HepG2 (cell line): ENCODE data around the gene RFFL. TPM values are rescaled to one million over a fixed set of nuclear protein-coding genes. Genes with fewer than 3 reads are reported as not detected.
A peak's percentile ranks its signal among the peaks of the same experiment; 100 is the strongest.

Source experiments
- E2F5 ChIP-seq: sonication (generic); formaldehyde crosslinking; conservative IDR thresholded peaks from 2 replicates; pipeline ENCODE4 v1.4.0; 2020; ENCODE audit warnings: missing genetic modification reagents
- ESRRA ChIP-seq: sonication (generic); formaldehyde crosslinking; IDR thresholded peaks from 2 replicates; pipeline ENCODE4 v1.5.1; 2020; ENCODE audit warnings: mild to moderate bottlenecking, low read depth, missing genetic modification reagents
- KDM3A ChIP-seq: IDR thresholded peaks from 2 replicates; pipeline ENCODE4 v1.6.1; 2018; ENCODE audit warnings: low read depth, missing compliant biosample characterization
- MXD4 ChIP-seq: IDR thresholded peaks from 2 replicates; pipeline ENCODE4 v1.6.1; 2016; ENCODE audit warnings: mild to moderate bottlenecking, missing biosample characterization, missing genetic modification reagents
- POLR2A ChIP-seq, 2 experiments: IDR thresholded peaks; 2 replicates each; pipeline ENCODE4 v1.6.1; 2011; ENCODE audit warnings: low read depth in 2 of 2, low read length in 2 of 2, mild to moderate bottlenecking in 1 of 2, moderate library complexity in 1 of 2; ENCODE audit not compliant: insufficient read depth in 1 of 2
- POLR2AphosphoS5 ChIP-seq: IDR thresholded peaks from 2 replicates; pipeline ENCODE4 v1.6.1; 2012; ENCODE audit warnings: low read depth, low read length
- TRIM24 ChIP-seq: sonication (generic); formaldehyde crosslinking; IDR thresholded peaks from 2 replicates; pipeline ENCODE4 v1.8.0; 2022; ENCODE audit warnings: mild to moderate bottlenecking, missing genetic modification reagents
- ZFP37 ChIP-seq: sonication (generic); formaldehyde crosslinking; IDR thresholded peaks from 2 replicates; pipeline ENCODE4 v1.4.0; 2020; ENCODE audit warnings: missing genetic modification reagents, borderline replicate concordance
- ZNF564 ChIP-seq: sonication (generic); formaldehyde crosslinking; IDR thresholded peaks from 2 replicates; pipeline ENCODE4 v1.8.1; 2023; ENCODE audit warnings: mild to moderate bottlenecking, missing genetic modification reagents
- ZNF597 ChIP-seq: sonication (generic); formaldehyde crosslinking; IDR thresholded peaks from 2 replicates; pipeline ENCODE4 v1.5.0; 2020; ENCODE audit warnings: missing genetic modification reagents
- ZNF891 ChIP-seq: sonication (generic); formaldehyde crosslinking; IDR thresholded peaks from 2 replicates; pipeline ENCODE4 v1.5.0; 2020; ENCODE audit warnings: mild to moderate bottlenecking, missing genetic modification reagents
- polyA plus RNA-seq, 8 experiments: library from polyadenylated mRNA; depleted of rRNA in 3 of 8; stranded (reverse) in 7 of 8; unstranded in 1 of 8; fragments of >200 nt; fragmentation: Illumina TruSeq in 4 of 8; extraction: Trizol in 4 of 8; gene quantifications; 2 replicates each; pipeline versions ENCODE4 v1.2.1 to v1.2.3, GENCODE V29; 2011 to 2016; ENCODE audit warnings: low read depth in 4 of 8, missing spikeins in 1 of 8, mixed read lengths in 1 of 8; ENCODE audit not compliant: insufficient read depth in 1 of 8
- total RNA-seq, 5 experiments: library from RNA; depleted of rRNA; stranded (reverse); fragments of >200 nt; fragmentation: Illumina TruSeq; extraction: Trizol; gene quantifications; 2 replicates each; pipeline ENCODE4 v1.2.3, GENCODE V29; 2016; ENCODE audit warnings: low read depth in 1 of 5
- TF ChIP-seq, protein P1 (sequence below), 2 experiments: fragments of 450-650 bp in 1 of 2; sonication (generic) in 1 of 2; formaldehyde crosslinking in 1 of 2; IDR thresholded peaks; 2 replicates each; pipeline versions ENCODE4 v1.6.1 to v1.8.0; 2016 to 2022; ENCODE audit warnings: antibody characterized with exemption in 1 of 2, mild to moderate bottlenecking in 1 of 2, missing genetic modification reagents in 1 of 2
- TF ChIP-seq, protein P2 (sequence below): sonication (generic); formaldehyde crosslinking; IDR thresholded peaks from 2 replicates; pipeline ENCODE4 v1.5.0; 2020; ENCODE audit warnings: mild to moderate bottlenecking, missing genetic modification reagents, moderate library complexity
- TF ChIP-seq, protein P3 (sequence below): sonication (generic); formaldehyde crosslinking; IDR thresholded peaks from 2 replicates; pipeline ENCODE4 v1.8.0; 2022; ENCODE audit warnings: low read depth, missing genetic modification reagents

Gene RFFL
- total and polyA plus RNA-seq, 2 of the 13 experiments (the other 11 are each of a cell fraction or from before 2014, with no cell fraction given) = 24.3 to 48.6 TPM

DNA sequence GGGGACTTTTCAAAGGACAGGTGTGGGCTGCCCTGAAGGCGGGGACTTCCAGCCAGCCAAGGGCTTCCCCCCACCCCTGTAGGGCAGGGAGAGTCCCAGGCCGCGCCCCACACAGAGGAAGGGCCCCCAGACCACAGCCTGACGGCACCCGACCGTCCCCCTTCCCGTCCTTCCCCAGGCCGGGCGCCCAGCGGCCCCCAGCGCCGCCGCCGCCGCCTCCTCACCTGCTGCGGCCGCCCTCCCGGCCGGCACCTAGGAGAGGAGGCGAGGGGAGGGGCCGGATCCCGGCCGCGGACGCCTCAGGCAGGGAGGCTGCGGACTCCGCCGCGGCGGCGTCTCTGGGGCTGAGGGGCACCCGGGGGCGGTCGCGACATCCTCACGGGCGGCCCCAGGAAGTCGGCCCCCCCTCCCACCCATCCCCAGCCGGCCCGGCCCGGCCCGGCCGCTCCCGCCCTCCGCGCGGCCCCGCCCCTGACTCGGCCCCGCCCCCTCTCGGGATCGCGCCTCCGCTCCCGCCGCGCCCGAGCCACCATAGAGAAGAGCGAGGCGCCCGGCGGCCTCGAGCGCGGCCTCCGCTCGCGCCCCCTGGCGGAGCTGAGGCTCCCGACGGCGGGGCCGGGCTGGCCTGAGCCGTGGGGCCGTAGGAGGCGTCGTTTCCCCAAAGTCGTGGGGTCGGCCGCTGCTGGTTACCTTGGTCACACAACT, 25.5 kb upstream of the RFFL start (continued):
- TF ChIP-seq, protein P1, sequence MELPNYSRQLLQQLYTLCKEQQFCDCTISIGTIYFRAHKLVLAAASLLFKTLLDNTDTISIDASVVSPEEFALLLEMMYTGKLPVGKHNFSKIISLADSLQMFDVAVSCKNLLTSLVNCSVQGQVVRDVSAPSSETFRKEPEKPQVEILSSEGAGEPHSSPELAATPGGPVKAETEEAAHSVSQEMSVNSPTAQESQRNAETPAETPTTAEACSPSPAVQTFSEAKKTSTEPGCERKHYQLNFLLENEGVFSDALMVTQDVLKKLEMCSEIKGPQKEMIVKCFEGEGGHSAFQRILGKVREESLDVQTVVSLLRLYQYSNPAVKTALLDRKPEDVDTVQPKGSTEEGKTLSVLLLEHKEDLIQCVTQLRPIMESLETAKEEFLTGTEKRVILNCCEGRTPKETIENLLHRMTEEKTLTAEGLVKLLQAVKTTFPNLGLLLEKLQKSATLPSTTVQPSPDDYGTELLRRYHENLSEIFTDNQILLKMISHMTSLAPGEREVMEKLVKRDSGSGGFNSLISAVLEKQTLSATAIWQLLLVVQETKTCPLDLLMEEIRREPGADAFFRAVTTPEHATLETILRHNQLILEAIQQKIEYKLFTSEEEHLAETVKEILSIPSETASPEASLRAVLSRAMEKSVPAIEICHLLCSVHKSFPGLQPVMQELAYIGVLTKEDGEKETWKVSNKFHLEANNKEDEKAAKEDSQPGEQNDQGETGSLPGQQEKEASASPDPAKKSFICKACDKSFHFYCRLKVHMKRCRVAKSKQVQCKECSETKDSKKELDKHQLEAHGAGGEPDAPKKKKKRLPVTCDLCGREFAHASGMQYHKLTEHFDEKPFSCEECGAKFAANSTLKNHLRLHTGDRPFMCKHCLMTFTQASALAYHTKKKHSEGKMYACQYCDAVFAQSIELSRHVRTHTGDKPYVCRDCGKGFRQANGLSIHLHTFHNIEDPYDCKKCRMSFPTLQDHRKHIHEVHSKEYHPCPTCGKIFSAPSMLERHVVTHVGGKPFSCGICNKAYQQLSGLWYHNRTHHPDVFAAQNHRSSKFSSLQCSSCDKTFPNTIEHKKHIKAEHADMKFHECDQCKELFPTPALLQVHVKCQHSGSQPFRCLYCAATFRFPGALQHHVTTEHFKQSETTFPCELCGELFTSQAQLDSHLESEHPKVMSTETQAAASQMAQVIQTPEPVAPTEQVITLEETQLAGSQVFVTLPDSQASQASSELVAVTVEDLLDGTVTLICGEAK (IDR thresholded peaks at IDR 0.05) = no peak
- TF ChIP-seq, protein P1 (CRISPR knock-in tag; IDR thresholded peaks at IDR 0.05) = no peak
- TF ChIP-seq ZNF891 (CRISPR knock-in tag) = no peak
- TF ChIP-seq TRIM24 = no peak
- 0 out of 2 replicates have a peak, but pooled peaks have one; percentile 16 for TF ChIP-seq MXD4
- peak in 1 of 2 experiments; percentile 62; a peak in 1 of 4 replicates for TF ChIP-seq POLR2A (IDR thresholded peaks at IDR 0.05; ENCODE audit: insufficient read depth in 1 of 2, low read depth in 2 of 2, low read length in 2 of 2)
- TF ChIP-seq ZNF597 (CRISPR knock-in tag) = no peak
- no peak for TF ChIP-seq ZNF564 (CRISPR knock-in tag)
- TF ChIP-seq, protein P2, sequence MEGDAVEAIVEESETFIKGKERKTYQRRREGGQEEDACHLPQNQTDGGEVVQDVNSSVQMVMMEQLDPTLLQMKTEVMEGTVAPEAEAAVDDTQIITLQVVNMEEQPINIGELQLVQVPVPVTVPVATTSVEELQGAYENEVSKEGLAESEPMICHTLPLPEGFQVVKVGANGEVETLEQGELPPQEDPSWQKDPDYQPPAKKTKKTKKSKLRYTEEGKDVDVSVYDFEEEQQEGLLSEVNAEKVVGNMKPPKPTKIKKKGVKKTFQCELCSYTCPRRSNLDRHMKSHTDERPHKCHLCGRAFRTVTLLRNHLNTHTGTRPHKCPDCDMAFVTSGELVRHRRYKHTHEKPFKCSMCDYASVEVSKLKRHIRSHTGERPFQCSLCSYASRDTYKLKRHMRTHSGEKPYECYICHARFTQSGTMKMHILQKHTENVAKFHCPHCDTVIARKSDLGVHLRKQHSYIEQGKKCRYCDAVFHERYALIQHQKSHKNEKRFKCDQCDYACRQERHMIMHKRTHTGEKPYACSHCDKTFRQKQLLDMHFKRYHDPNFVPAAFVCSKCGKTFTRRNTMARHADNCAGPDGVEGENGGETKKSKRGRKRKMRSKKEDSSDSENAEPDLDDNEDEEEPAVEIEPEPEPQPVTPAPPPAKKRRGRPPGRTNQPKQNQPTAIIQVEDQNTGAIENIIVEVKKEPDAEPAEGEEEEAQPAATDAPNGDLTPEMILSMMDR (CRISPR knock-in tag) = peak; percentile 83
- TF ChIP-seq POLR2AphosphoS5 = peak; percentile 11; the same call in 1 of the 2 replicates
- TF ChIP-seq, protein P3, sequence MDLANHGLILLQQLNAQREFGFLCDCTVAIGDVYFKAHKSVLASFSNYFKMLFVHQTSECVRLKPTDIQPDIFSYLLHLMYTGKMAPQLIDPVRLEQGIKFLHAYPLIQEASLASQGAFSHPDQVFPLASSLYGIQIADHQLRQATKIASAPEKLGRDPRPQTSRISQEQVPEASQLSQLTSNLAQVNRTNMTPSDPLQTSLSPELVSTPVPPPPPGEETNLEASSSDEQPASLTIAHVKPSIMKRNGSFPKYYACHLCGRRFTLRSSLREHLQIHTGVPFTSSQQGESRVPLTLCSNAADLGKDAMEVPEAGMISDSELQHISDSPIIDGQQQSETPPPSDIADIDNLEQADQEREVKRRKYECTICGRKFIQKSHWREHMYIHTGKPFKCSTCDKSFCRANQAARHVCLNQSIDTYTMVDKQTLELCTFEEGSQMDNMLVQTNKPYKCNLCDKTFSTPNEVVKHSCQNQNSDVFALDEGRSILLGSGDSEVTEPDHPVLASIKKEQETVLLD (CRISPR knock-in tag) = peak; percentile 52; the same call in 1 of the 2 replicates
- no peak for TF ChIP-seq ZFP37
- TF ChIP-seq ESRRA = no peak
- 0 out of 2 replicates have a peak, but pooled peaks have one; percentile 14 for TF ChIP-seq E2F5 (CRISPR knock-in tag)
- no peak for TF ChIP-seq KDM3A
